T-helper 1 cell (primary cell): ENCODE data around the gene MXD1.

Experiments used
- DNase-seq, 5 donors: peaks; one replicate each; pipeline ENCODE4 v3.0.0-alpha.2; 2012 to 2020

Gene MXD1

DNA sequence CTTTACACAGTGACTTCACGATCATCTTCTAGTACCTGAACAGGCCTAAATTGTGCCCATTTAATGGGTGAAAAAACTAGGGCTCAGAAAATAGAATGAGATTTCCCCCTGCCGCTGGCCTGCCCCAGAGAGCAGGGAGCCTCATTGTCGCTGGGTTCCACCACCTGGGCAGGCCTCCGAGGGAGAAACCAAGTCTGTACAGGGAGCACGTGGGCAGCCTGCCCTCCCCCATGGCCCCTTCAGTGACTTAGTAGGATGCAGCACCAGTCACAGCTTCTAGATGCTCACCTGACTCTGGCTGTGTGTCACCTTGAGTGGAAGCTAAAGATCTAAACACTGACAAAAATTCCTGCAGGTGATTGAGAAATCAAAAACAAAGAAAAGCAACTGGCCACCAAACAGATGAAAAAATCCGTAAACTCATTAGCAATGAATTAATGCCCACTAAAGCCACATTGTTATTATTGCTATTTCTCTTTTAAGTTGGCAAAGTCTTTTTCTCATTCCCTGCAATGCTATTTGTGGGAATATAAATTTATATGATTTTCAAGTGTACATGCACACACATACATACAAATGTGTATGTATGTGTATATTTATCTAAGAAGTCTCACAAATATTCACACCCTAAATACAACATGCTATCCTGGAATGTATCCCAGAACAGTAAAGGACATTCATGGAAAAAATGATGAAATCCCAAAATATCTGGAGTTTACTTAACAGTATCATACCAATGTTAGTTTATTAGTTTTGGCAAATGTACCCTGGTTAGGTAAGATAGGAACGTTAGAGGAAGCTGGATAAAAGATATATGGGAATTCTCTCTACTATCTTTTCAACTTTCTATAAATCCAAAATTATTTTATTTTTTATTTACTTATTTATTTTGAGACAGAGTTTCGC is 65.2 kb downstream of the MXD1 start:
- no peak for DNase-seq

DNA sequence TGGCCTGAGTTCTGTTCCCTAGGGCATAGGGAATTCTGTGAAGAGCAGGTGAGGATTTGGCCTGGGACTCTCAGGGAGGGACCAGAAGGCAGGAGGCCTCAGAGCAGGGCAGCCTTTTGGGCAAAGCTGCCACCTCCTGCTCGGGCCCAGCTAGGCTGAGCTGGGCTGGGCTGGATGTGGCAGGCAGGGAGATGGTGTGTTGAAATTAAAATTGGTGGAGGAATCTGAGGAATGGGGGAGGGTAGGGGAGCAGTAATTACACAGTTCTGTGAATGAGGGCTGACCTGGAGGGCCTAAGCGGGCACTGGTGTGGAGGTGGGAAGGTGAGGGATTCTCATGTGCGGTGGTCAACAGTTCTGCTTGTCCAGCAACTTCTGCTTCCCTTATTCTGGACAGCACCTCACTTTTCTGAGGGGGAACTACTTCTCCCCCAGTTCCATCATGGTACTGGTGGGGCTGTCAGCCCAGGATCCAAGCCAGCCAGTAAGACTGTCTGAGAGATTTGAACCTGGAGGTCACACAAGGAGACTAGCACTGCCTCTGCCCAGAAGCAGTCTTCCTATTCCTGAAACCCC is 68.6 kb downstream of the MXD1 start:
- no peak for DNase-seq

GRCh38 chr2:69985216-69985615 is 70.3 kb downstream of the MXD1 start:
- DNase-seq = no peak

DNA sequence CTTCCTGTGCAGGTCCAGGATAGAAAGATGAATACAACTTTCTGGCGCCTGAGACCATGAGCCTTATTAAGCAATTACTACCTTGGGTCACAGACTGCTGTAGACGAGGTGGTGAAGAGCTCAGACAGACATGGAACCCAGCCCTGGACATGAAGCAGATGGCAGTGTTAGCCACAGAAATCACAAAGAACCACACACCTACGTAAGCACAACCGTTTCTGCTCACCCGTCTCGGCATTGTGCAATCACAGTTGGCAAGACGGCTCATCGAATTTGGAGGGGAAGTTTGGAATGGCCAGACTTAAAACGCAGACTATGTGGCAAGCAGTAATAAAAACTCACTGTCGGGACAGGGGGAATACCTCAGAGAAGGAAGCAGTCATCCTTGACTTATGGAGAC is 70.8 kb downstream of the MXD1 start:
- DNase-seq = no peak

- no peak for DNase-seq
These were observed 71.8 kb downstream of the MXD1 start for GRCh38 chr2:69986691-69987090.

DNA sequence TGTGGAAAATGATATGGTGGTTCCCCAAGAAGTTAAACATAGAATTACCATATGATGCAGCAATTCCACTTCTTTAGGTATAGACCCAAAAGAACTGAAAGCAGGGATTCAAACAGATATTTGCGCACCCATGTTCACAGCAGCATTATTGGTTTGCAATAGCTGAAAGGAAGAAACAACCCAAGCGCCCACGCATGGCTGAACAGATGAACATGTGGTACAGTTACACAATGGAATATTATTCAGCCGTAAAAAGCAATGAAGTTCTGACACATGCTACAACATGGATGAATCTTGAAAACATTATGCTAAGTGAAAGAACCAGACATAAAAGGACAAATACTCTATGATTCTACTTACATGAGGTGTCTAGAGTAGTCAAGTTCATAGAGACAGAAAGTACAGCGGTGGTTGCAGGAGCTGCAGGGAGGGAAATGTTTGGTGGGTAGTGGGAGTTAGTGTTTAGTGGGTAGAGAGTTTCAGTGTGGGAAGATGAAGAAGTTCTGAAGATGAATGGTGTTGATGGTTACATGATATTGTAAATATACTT is 73.3 kb downstream of the MXD1 start:
- no peak for DNase-seq

DNA sequence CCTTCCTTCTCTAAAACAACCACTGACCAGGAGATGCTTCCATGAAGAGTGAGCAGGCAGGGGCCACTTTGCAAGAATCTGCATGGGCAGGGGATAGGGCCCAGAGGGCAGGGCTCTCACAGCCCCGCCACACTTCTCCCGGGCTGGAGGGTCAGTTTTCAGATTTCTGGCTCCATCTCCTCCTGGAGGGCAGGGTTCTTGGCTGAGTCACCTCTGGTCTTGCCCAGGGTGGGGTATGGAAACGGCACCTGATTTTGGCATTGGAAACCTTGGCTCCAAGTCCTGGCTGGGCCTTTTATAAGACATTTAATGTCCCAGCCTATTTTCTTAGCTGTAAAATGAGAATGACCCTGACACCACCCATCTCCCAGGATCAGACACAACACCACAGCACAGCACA is 74.1 kb downstream of the MXD1 start:
- DNase-seq = no peak

DNA sequence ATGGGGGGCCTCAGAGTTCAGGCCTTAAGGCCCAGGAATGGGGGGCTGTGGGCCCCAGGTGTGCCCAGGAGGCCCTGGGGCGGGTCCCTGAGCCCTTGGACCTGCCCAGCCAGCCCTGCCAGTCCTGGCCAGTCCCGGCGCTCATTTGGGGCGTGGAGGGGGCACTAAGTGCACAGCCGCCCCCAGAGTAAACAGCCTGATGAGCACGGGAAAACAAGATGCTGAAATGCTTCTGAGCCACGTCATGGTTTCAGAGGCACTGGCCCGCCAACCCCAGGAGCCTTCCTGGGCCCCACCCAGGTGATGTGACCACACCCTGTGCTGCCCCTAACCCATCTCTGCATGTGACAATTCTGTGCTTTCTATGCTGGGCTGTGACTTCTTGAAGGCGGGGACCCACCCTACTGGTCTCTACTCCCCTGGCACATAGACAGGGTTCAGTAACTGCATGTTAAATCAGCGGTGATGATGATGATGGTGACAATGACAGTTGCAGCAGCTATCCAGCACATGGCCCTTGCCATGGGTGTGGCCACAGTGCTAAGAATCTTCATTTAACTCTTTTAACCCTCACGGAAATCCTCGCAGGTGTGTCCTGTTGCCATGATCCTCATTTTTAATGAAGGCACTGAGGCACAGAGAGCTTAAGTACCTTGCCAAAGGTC is 74.7 kb downstream of the MXD1 start:
- no peak for DNase-seq
